T-helper 1 cell treated with Interleukin-12 subunit alpha and Interleukin-12 subunit beta and Interleukin-4 antibody, amounts not matched to agents 30 μg/mL and 1 μg/mL, for 36 hours (primary cell): ENCODE measurements around the gene INSM2.
A peak's percentile ranks its signal among the peaks of the same experiment; 100 is the strongest.

Experiments
- H3K27ac Mint-ChIP-seq: one replicate; pipeline ENCODE4 v1.8.0; 2021; ENCODE audit warnings: mild to moderate bottlenecking, mixed read lengths
- H3K27me3 Mint-ChIP-seq: one replicate; pipeline ENCODE4 v1.8.0; 2021; ENCODE audit warnings: low read depth, mixed read lengths
- H3K36me3 Mint-ChIP-seq: one replicate; pipeline ENCODE4 v1.8.0; 2021; ENCODE audit warnings: low read depth, mixed read lengths
- H3K4me1 Mint-ChIP-seq: one replicate; pipeline ENCODE4 v1.8.0; 2021; ENCODE audit warnings: low read depth, mixed read lengths
- H3K4me3 Mint-ChIP-seq: one replicate; pipeline ENCODE4 v1.8.0; 2021; ENCODE audit warnings: mild to moderate bottlenecking, moderate library complexity, mixed read lengths
- H3K9me3 Mint-ChIP-seq: one replicate; pipeline ENCODE4 v1.8.0; 2021; ENCODE audit warnings: mixed read lengths

The INSM2 gene

GRCh38 chr14:35533357-35534207, at the start of gene INSM2:
TSS of gene INSM2 (plus strand) at chr14:35534164. CDS start at chr14:35534253, 89 bp downstream.
- Mint-ChIP-seq H3K27me3 (peaks cover 74% of the 10 kb centered on the region), H3K4me1 (peaks cover 8% of the 10 kb centered on the region), H3K27ac (no peak within 1 kb of the TSS), H3K4me3 (peak within 1 kb of the TSS; percentile 78), H3K36me3 (peaks cover 6% of the 10 kb centered on the region), H3K9me3 (no peaks in the 10 kb centered on the region)

GRCh38 chr14:35492569-35493014, 41.4 kb upstream of the INSM2 start:
- Mint-ChIP-seq H3K4me1 (no peaks in the 10 kb centered on the region), H3K27me3 (no peaks in the 10 kb centered on the region), H3K36me3 (no peaks in the 10 kb centered on the region), H3K9me3 (peaks cover 13% of the 10 kb centered on the region), H3K27ac (no peak overlapping the region), H3K4me3 (no peak overlapping the region)

GRCh38 chr14:35495278-35495677, 38.7 kb upstream of the INSM2 start:
- no peaks in the 10 kb centered on the region for H3K36me3 Mint-ChIP-seq
- no peaks in the 10 kb centered on the region for H3K4me1 Mint-ChIP-seq
- H3K27ac Mint-ChIP-seq = no peak overlapping the region
- H3K9me3 Mint-ChIP-seq = peaks cover 13% of the 10 kb centered on the region
- peaks cover 11% of the 10 kb centered on the region for H3K27me3 Mint-ChIP-seq
- no peak overlapping the region for H3K4me3 Mint-ChIP-seq

- peaks cover 21% of the 10 kb centered on the region for H3K27me3 Mint-ChIP-seq
Observed at GRCh38 chr14:35499180-35499579, 34.8 kb upstream of the INSM2 start.

GRCh38 chr14:35503646-35504045, 30.3 kb upstream of the INSM2 start:
- H3K36me3 Mint-ChIP-seq = no peaks in the 10 kb centered on the region
- no peaks in the 10 kb centered on the region for H3K9me3 Mint-ChIP-seq
- H3K4me3 Mint-ChIP-seq = no peak overlapping the region
- no peaks in the 10 kb centered on the region for H3K4me1 Mint-ChIP-seq
- peaks cover 28% of the 10 kb centered on the region for H3K27me3 Mint-ChIP-seq
- H3K27ac Mint-ChIP-seq = no peak overlapping the region

More at GRCh38 chr14:35499180-35499579, 34.8 kb upstream of the INSM2 start:
- no peak overlapping the region for H3K27ac Mint-ChIP-seq
- no peaks in the 10 kb centered on the region for H3K9me3 Mint-ChIP-seq
- no peaks in the 10 kb centered on the region for H3K4me1 Mint-ChIP-seq
- H3K36me3 Mint-ChIP-seq = no peaks in the 10 kb centered on the region
- no peak overlapping the region for H3K4me3 Mint-ChIP-seq

- Mint-ChIP-seq H3K27me3 (peaks cover 26% of the 10 kb centered on the region), H3K36me3 (no peaks in the 10 kb centered on the region), H3K9me3 (no peaks in the 10 kb centered on the region), H3K4me1 (no peaks in the 10 kb centered on the region), H3K4me3 (no peak overlapping the region), H3K27ac (no peak overlapping the region)
Observed at GRCh38 chr14:35504260-35504659, 29.7 kb upstream of the INSM2 start.

- H3K27ac Mint-ChIP-seq = no peak overlapping the region
- no peaks in the 10 kb centered on the region for H3K4me1 Mint-ChIP-seq
- H3K9me3 Mint-ChIP-seq = no peaks in the 10 kb centered on the region
Observed at GRCh38 chr14:35506461-35506860, 27.5 kb upstream of the INSM2 start.

GRCh38 chr14:35506927-35507326, 27.0 kb upstream of the INSM2 start:
- Mint-ChIP-seq H3K36me3 (no peaks in the 10 kb centered on the region), H3K27me3 (peaks cover 12% of the 10 kb centered on the region), H3K27ac (no peak overlapping the region), H3K4me1 (no peaks in the 10 kb centered on the region), H3K4me3 (no peak overlapping the region), H3K9me3 (no peaks in the 10 kb centered on the region)

More at GRCh38 chr14:35506461-35506860, 27.5 kb upstream of the INSM2 start:
- Mint-ChIP-seq H3K36me3 (no peaks in the 10 kb centered on the region), H3K27me3 (peaks cover 16% of the 10 kb centered on the region), H3K4me3 (no peak overlapping the region)

GRCh38 chr14:35509846-35510245, 24.1 kb upstream of the INSM2 start:
- H3K4me3 Mint-ChIP-seq = no peak overlapping the region
- no peaks in the 10 kb centered on the region for H3K9me3 Mint-ChIP-seq
- no peak overlapping the region for H3K27ac Mint-ChIP-seq
- H3K4me1 Mint-ChIP-seq = no peaks in the 10 kb centered on the region
- H3K36me3 Mint-ChIP-seq = no peaks in the 10 kb centered on the region
- H3K27me3 Mint-ChIP-seq = peaks cover 9% of the 10 kb centered on the region

- no peak overlapping the region for H3K4me3 Mint-ChIP-seq
- H3K36me3 Mint-ChIP-seq = no peaks in the 10 kb centered on the region
- H3K27ac Mint-ChIP-seq = no peak overlapping the region
- peaks cover 4% of the 10 kb centered on the region for H3K27me3 Mint-ChIP-seq
- no peaks in the 10 kb centered on the region for H3K4me1 Mint-ChIP-seq
- no peaks in the 10 kb centered on the region for H3K9me3 Mint-ChIP-seq
Observed at GRCh38 chr14:35512765-35513164, 21.2 kb upstream of the INSM2 start.

GRCh38 chr14:35515916-35516315, 18.0 kb upstream of the INSM2 start:
- H3K27ac Mint-ChIP-seq = no peak overlapping the region
- H3K9me3 Mint-ChIP-seq = no peaks in the 10 kb centered on the region
- no peaks in the 10 kb centered on the region for H3K36me3 Mint-ChIP-seq
- no peak overlapping the region for H3K4me3 Mint-ChIP-seq
- H3K4me1 Mint-ChIP-seq = no peaks in the 10 kb centered on the region
- H3K27me3 Mint-ChIP-seq = peaks cover 13% of the 10 kb centered on the region

- Mint-ChIP-seq H3K27ac (no peak overlapping the region), H3K4me1 (no peaks in the 10 kb centered on the region)
Observed at GRCh38 chr14:35519986-35520385, 14.0 kb upstream of the INSM2 start.

GRCh38 chr14:35525695-35526094, 8.3 kb upstream of the INSM2 start:
- Mint-ChIP-seq H3K27ac (no peak overlapping the region), H3K4me3 (no peak overlapping the region), H3K9me3 (no peaks in the 10 kb centered on the region), H3K36me3 (no peaks in the 10 kb centered on the region), H3K4me1 (no peaks in the 10 kb centered on the region), H3K27me3 (peaks cover 57% of the 10 kb centered on the region)

More at GRCh38 chr14:35519986-35520385, 14.0 kb upstream of the INSM2 start:
- H3K36me3 Mint-ChIP-seq = no peaks in the 10 kb centered on the region
- H3K4me3 Mint-ChIP-seq = no peak overlapping the region
- H3K27me3 Mint-ChIP-seq = peaks cover 31% of the 10 kb centered on the region
- no peaks in the 10 kb centered on the region for H3K9me3 Mint-ChIP-seq

GRCh38 chr14:35526962-35527361, 7.0 kb upstream of the INSM2 start:
- Mint-ChIP-seq H3K27ac (no peak overlapping the region), H3K9me3 (no peaks in the 10 kb centered on the region), H3K36me3 (no peaks in the 10 kb centered on the region), H3K4me1 (no peaks in the 10 kb centered on the region), H3K27me3 (peaks cover 60% of the 10 kb centered on the region), H3K4me3 (no peak overlapping the region)

- Mint-ChIP-seq H3K4me1 (peaks cover 8% of the 10 kb centered on the region), H3K27me3 (peaks cover 80% of the 10 kb centered on the region), H3K36me3 (peaks cover 3% of the 10 kb centered on the region), H3K27ac (no peak overlapping the region), H3K4me3 (no peak overlapping the region), H3K9me3 (no peaks in the 10 kb centered on the region)
Observed at GRCh38 chr14:35531960-35532747, 1.8 kb upstream of the INSM2 start.
